Esophagus (tissue), 2 donors: ENCODE data around the gene TNFAIP3. TPM values are rescaled to one million over a fixed set of nuclear protein-coding genes. Genes with fewer than 3 reads are reported as not detected.
"Not testable (repeated sequence)": the region's sequence is repeated elsewhere in the genome, so short reads cannot be mapped to it uniquely, and the experiment has no call there.

ENCODE experiments used
- H3K27ac ChIP-seq, 2 donors: one replicate each; pipeline ENCODE4 v1.5.1; 2013; ENCODE audit warnings: low read depth in 2 of 2, mild to moderate bottlenecking in 2 of 2, inconsistent platforms in 1 of 2, low read length in 1 of 2, moderate library complexity in 1 of 2
- H3K27me3 ChIP-seq, 2 donors: one replicate each; pipeline ENCODE4 v1.6.1; 2013; ENCODE audit warnings: low read length in 2 of 2, control low read depth in 1 of 2, mild to moderate bottlenecking in 1 of 2; ENCODE audit not compliant: insufficient read depth in 2 of 2, control insufficient read depth in 1 of 2
- H3K36me3 ChIP-seq, 2 donors: one replicate each; pipeline ENCODE4 v1.6.1; 2013; ENCODE audit warnings: low read length in 1 of 2; ENCODE audit not compliant: control insufficient read depth in 2 of 2, insufficient read depth in 2 of 2
- H3K4me1 ChIP-seq, 2 donors: one replicate each; pipeline ENCODE4 v1.6.1; 2013; ENCODE audit warnings: low read length in 1 of 2; ENCODE audit not compliant: control insufficient read depth in 2 of 2, insufficient read depth in 2 of 2
- H3K4me3 ChIP-seq, 2 donors: one replicate each; pipeline ENCODE4 v1.5.1; 2013; ENCODE audit warnings: low read length in 2 of 2, mild to moderate bottlenecking in 2 of 2, low read depth in 1 of 2, moderate library complexity in 1 of 2
- H3K9me3 ChIP-seq, 2 donors: one replicate each; pipeline ENCODE4 v1.6.1; 2013; ENCODE audit warnings: mild to moderate bottlenecking in 2 of 2, low read depth in 1 of 2, low read length in 1 of 2, moderate library complexity in 1 of 2; ENCODE audit not compliant: control insufficient read depth in 2 of 2, insufficient read depth in 1 of 2
- WGBS, 2 donors: extraction: QIAGEN DNeasy Blood & Tissue Kit; methylation state at CpG; one replicate each; pipeline ENCODE4 v1.1.7; 2013; 5-methylcytosine and 5-hydroxymethylcytosine counted together
- polyA plus RNA-seq, 2 donors: library from polyadenylated mRNA; stranded (reverse); fragments of 200-250 nt; gene quantifications; one replicate each; pipeline ENCODE4 v1.2.3, GENCODE V29; 2013
- donor health status: healthy with polysubstance abuse.
- donor health status: Bipolar disorder and iron deficiency.

The TNFAIP3 gene
- polyA plus RNA-seq, 2 donors = 5.6 to 10.7 TPM

- Histone ChIP-seq H3K36me3 (peaks cover 14 to 35% of the 10 kb centered on the region in 2 donors), H3K9me3 (no peaks in the 10 kb centered on the region), H3K4me3 (no peak overlapping the region), H3K27ac (no peak overlapping the region), H3K4me1 (no peaks in the 10 kb centered on the region), H3K27me3 (no peaks in the 10 kb centered on the region)
- WGBS, 2 donors = 89 to 91% methylated on average over 21 of the region's 21 CpGs
Observed at GRCh38 chr6:137880746-137881521, 13.9 kb downstream of the TNFAIP3 start.

- no peaks in the 10 kb centered on the region for H3K4me1 ChIP-seq
Observed at GRCh38 chr6:137881522-137881886, 14.4 kb downstream of the TNFAIP3 start.

DNA sequence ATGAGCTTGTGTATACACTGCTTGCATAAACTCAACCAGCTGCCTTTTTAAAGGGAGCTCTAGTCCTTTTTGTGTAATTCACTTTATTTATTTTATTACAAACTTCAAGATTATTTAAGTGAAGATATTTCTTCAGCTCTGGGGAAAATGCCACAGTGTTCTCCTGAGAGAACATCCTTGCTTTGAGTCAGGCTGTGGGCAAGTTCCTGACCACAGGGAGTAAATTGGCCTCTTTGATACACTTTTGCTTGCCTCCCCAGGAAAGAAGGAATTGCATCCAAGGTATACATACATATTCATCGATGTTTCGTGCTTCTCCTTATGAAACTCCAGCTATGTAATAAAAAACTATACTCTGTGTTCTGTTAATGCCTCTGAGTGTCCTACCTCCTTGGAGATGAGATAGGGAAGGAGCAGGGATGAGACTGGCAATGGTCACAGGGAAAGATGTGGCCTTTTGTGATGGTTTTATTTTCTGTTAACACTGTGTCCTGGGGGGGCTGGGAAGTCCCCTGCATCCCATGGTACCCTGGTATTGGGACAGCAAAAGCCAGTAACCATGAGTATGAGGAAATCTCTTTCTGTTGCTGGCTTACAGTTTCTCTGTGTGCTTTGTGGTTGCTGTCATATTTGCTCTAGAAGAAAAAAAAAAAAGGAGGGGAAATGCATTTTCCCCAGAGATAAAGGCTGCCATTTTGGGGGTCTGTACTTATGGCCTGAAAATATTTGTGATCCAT lies 15.3 kb downstream of the TNFAIP3 start:
- 86 to 88% methylated on average over 2 of the region's 2 CpGs for WGBS, 2 donors
- Histone ChIP-seq H3K9me3 (no peaks in the 10 kb centered on the region), H3K4me1 (no peaks in the 10 kb centered on the region), H3K4me3 (no peak overlapping the region), H3K36me3 (peaks cover 14 to 30% of the 10 kb centered on the region in 2 donors), H3K27ac (no peak overlapping the region), H3K27me3 (no peaks in the 10 kb centered on the region)

More at GRCh38 chr6:137881522-137881886, 14.4 kb downstream of the TNFAIP3 start:
- WGBS, 2 donors = 87 to 91% methylated on average over 9 of the region's 9 CpGs
- no peak overlapping the region for H3K27ac ChIP-seq
- H3K36me3 ChIP-seq = peaks cover 14 to 32% of the 10 kb centered on the region in 2 donors
- no peaks in the 10 kb centered on the region for H3K27me3 ChIP-seq
- no peaks in the 10 kb centered on the region for H3K9me3 ChIP-seq
- no peak overlapping the region for H3K4me3 ChIP-seq

DNA sequence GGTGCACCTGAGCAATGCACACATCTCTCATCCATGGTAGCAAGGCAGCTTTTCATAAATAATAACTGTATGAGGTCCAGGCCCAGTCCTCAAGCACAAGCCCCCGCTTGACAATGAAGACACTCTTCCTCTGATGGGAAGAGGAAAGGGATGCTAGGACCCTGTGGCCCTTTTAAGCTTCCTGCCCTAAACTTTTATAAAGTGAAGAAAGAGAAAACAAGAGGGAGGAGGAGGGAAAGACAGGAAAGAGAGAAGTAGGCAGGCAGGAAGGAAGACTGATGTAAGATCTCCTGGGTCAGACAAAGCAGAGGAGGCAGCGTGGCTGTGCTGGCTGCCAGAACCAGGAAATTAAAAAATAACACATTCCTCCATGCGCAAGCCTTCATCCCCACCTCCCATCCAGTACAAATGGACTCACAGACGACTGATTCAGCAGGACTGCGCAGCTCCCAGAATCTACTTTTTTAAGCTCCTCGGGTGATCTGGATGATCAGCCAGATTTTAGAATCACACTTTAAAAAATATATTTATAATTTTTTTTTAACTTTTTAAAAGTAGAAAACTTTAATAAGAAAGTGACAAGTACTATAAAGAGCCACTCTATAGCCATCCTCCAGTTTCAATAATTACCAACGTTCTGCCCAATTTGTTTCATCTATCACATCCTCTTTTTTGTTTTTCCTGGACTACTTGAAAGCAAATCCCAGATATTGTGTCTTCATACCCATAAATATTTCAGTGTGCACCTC lies 16.5 kb downstream of the TNFAIP3 start:
- H3K27ac ChIP-seq = peak overlapping the region; percentile 21
- H3K9me3 ChIP-seq = no peaks in the 10 kb centered on the region
- peaks cover 14 to 27% of the 10 kb centered on the region in 2 donors for H3K36me3 ChIP-seq
- WGBS, 2 donors = 68 to 71% methylated on average over 7 of the region's 7 CpGs
- no peaks in the 10 kb centered on the region for H3K4me1 ChIP-seq
- no peak overlapping the region for H3K4me3 ChIP-seq
- H3K27me3 ChIP-seq = no peaks in the 10 kb centered on the region

GRCh38 chr6:137884149-137884909 lies 17.3 kb downstream of the TNFAIP3 start:
- 87 to 90% methylated on average over 5 of the region's 5 CpGs for WGBS, 2 donors
- H3K27ac ChIP-seq = no peak overlapping the region
- H3K4me1 ChIP-seq = no peaks in the 10 kb centered on the region
- no peak overlapping the region for H3K4me3 ChIP-seq
- peaks cover 14 to 20% of the 10 kb centered on the region in 2 donors for H3K36me3 ChIP-seq
- no peaks in the 10 kb centered on the region for H3K9me3 ChIP-seq
- H3K27me3 ChIP-seq = no peaks in the 10 kb centered on the region

DNA sequence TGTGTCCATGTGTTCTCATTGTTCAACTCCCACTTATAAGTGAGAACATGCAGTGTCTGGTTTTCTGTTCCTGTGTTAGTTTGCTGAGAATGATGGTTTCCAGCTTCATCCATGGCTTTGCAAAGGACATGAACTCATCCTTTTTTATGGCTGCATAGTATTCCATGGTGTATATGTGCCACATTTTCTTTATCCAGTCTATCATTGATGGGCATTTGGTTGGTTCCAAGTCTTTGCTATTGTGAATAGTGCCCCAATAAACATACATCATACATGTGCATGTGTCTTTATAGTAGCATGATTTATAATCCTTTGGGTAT lies 17.8 kb downstream of the TNFAIP3 start:
- H3K4me1 ChIP-seq, H3K9me3 ChIP-seq, H3K27me3 ChIP-seq, H3K4me3 ChIP-seq, H3K27ac ChIP-seq: not testable (repeated sequence)
- peaks cover 13 to 18% of the 10 kb centered on the region in 2 donors for H3K36me3 ChIP-seq

DNA sequence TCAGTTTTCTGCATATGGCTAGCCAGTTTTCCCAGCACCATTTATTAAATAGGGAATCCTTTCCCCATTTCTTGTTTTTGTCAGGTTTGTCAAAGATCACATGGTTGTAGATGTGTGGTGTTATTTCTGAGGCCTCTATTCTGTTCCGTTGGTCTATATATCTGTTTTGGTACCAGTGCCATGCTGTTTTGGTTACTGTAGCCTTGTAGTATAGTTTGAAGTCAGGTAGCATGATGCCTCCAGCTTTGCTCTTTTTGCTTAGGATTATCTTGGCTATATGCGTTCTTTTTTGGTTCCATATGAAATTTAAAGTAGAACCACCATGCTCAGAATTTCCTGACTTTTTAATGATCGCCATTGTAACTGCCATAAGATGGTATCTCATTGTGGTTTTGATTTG lies 19.2 kb downstream of the TNFAIP3 start:
- H3K9me3 ChIP-seq, H3K4me1 ChIP-seq, H3K27ac ChIP-seq, H3K36me3 ChIP-seq, H3K4me3 ChIP-seq, H3K27me3 ChIP-seq: not testable (repeated sequence)
- WGBS, 2 donors = 92 to 93% methylated on average over 3 of the region's 3 CpGs

GRCh38 chr6:137890983-137891537 lies 24.0 kb downstream of the TNFAIP3 start:
- Histone ChIP-seq H3K27me3 (no peaks in the 10 kb centered on the region), H3K4me3 (no peak overlapping the region), H3K4me1 (peaks cover 0 to 2% of the 10 kb centered on the region in 2 donors), H3K27ac (no peak overlapping the region), H3K36me3 (no peaks in the 10 kb centered on the region), H3K9me3 (no peaks in the 10 kb centered on the region)
- 59 to 85% methylated on average over 2 of the region's 2 CpGs for WGBS, 2 donors

DNA sequence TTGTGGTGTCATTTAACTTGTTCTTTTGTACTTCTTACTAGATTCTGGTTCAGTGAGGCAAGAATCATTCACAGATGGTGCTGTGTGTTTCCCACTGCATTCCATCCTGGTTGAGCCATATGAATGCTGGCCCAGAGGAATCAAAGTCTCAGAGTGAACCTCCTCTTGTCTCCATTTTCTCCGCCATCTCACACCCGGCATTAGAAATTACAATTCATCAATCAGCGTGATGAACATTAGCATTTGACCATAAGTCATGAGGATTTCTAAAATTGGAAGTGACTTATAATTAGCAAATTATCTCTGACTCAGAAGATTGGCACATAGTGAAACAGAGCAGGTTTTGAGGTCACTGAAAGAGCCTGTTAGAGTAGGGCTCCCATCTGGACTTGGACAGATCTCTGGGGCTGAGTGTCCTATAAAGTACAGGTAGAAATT lies 25.2 kb downstream of the TNFAIP3 start:
- Histone ChIP-seq H3K27me3 (no peaks in the 10 kb centered on the region), H3K27ac (no peak overlapping the region), H3K9me3 (no peaks in the 10 kb centered on the region), H3K4me3 (no peak overlapping the region), H3K36me3 (no peaks in the 10 kb centered on the region), H3K4me1 (peaks cover 0 to 2% of the 10 kb centered on the region in 2 donors)
- whole genome bisulfite sequencing, 2 donors = 51 to 68% methylated on average over 3 of the region's 3 CpGs
